HG03045 (cell line): ENCODE results near the gene MOSMO.

Experiments
- ATAC-seq: cut with Tn5 transposase; IDR thresholded peaks from one replicate; pipeline ENCODE4 v1.9.1; 2021; ENCODE audit warnings: mild to moderate bottlenecking, moderate library complexity; ENCODE audit not compliant: unreplicated experiment

MOSMO gene

GRCh38 chr16:22007509-22008214, at the start of gene MOSMO:
Gene MOSMO (plus strand): TSS chr16:22008111. CDS start chr16:22008302, 191 bp downstream.
- peak; percentile 72 for ATAC-seq

GRCh38 chr16:21959050-21959449, 48.9 kb upstream of the MOSMO start:
- ATAC-seq, result no peak

- no peak for ATAC-seq
Measured at GRCh38 chr16:21962475-21962874, 45.4 kb upstream of the MOSMO start.

- ATAC-seq, result no peak
Measured at GRCh38 chr16:21963887-21964286, 44.0 kb upstream of the MOSMO start.

- ATAC-seq, result no peak
Measured at GRCh38 chr16:21964353-21964752, 43.6 kb upstream of the MOSMO start.

GRCh38 chr16:21971856-21972255, 36.1 kb upstream of the MOSMO start:
- ATAC-seq, result no peak

GRCh38 chr16:21973945-21974344, 34.0 kb upstream of the MOSMO start:
- no peak for ATAC-seq

- ATAC-seq, result no peak
Measured at GRCh38 chr16:21980032-21980431, 27.9 kb upstream of the MOSMO start.

GRCh38 chr16:21982108-21982507, 25.8 kb upstream of the MOSMO start:
- ATAC-seq, result no peak

- ATAC-seq, result no peak
Measured at GRCh38 chr16:21984062-21984461, 23.8 kb upstream of the MOSMO start.

- no peak for ATAC-seq
Measured at GRCh38 chr16:21985524-21985923, 22.4 kb upstream of the MOSMO start.

GRCh38 chr16:21986692-21987246, 21.1 kb upstream of the MOSMO start:
- no peak for ATAC-seq

GRCh38 chr16:21987498-21987897, 20.4 kb upstream of the MOSMO start:
- no peak for ATAC-seq

- no peak for ATAC-seq
Measured at GRCh38 chr16:21989133-21989532, 18.8 kb upstream of the MOSMO start.

GRCh38 chr16:21989751-21990150, 18.2 kb upstream of the MOSMO start:
- ATAC-seq, result no peak

- no peak for ATAC-seq
Measured at GRCh38 chr16:21990381-21990944, 17.4 kb upstream of the MOSMO start.

GRCh38 chr16:21991621-21992020, 16.3 kb upstream of the MOSMO start:
- ATAC-seq, result no peak

- no peak for ATAC-seq
Measured at GRCh38 chr16:21994856-21995465, 12.9 kb upstream of the MOSMO start.

- no peak for ATAC-seq
Measured at GRCh38 chr16:21996923-21997696, 10.8 kb upstream of the MOSMO start.

- no peak for ATAC-seq
Measured at GRCh38 chr16:21997697-21998480, 10.0 kb upstream of the MOSMO start.
